ENCODE data around the gene MARK1. TPM values are rescaled to one million over a fixed set of nuclear protein-coding genes. Genes with fewer than 3 reads are reported as not detected.

The MARK1 gene
- total RNA-seq, 1 donor = 0.72 TPM

- Histone ChIP-seq H3K4me3 (ENCODE audit: insufficient read depth, low read length) (no peak overlapping the region), H3K27me3 (ENCODE audit: insufficient read depth, low read length) (no peaks in the 10 kb centered on the region), H3K36me3 (ENCODE audit: insufficient read depth, low read length) (no peaks in the 10 kb centered on the region), H3K4me1 (ENCODE audit: insufficient read depth, low read length) (no peaks in the 10 kb centered on the region), H2AFZ (ENCODE audit: low read length) (no peak overlapping the region), H3K4me2 (ENCODE audit: insufficient read depth, low read length) (no peak overlapping the region), H3K9me3 (ENCODE audit: low read depth, low read length) (no peaks in the 10 kb centered on the region), H3K79me2 (ENCODE audit: insufficient read depth, low read length) (no peaks in the 10 kb centered on the region), H3K27ac (ENCODE audit: low read depth, low read length) (no peak overlapping the region), H4K20me1 (ENCODE audit: insufficient read depth, low read length) (no peaks in the 10 kb centered on the region)
- DNase-seq (ENCODE audit: insufficient read length, low spot score, missing footprints) = no peak
- TF ChIP-seq CTCF (IDR thresholded peaks at IDR 0.05; ENCODE audit: extremely low read depth, low read depth, low read length) = no peak
Measured at GRCh38 chr1:220616836-220617235, 88.9 kb downstream of the MARK1 start.

- no peak for TF ChIP-seq CTCF (IDR thresholded peaks at IDR 0.05; ENCODE audit: extremely low read depth, low read depth, low read length)
- H3K27ac ChIP-seq (ENCODE audit: low read depth, low read length) = no peak overlapping the region
- no peak for DNase-seq (ENCODE audit: insufficient read length, low spot score, missing footprints)
- H2AFZ ChIP-seq (ENCODE audit: low read length) = no peak overlapping the region
- no peak overlapping the region for H3K4me2 ChIP-seq (ENCODE audit: insufficient read depth, low read length)
- H3K27me3 ChIP-seq (ENCODE audit: insufficient read depth, low read length) = no peaks in the 10 kb centered on the region
- H3K4me3 ChIP-seq (ENCODE audit: insufficient read depth, low read length) = no peak overlapping the region
- no peaks in the 10 kb centered on the region for H4K20me1 ChIP-seq (ENCODE audit: insufficient read depth, low read length)
- H3K36me3 ChIP-seq (ENCODE audit: insufficient read depth, low read length) = no peaks in the 10 kb centered on the region
- no peaks in the 10 kb centered on the region for H3K9me3 ChIP-seq (ENCODE audit: low read depth, low read length)
- no peaks in the 10 kb centered on the region for H3K4me1 ChIP-seq (ENCODE audit: insufficient read depth, low read length)
- H3K79me2 ChIP-seq (ENCODE audit: insufficient read depth, low read length) = no peaks in the 10 kb centered on the region
Measured at GRCh38 chr1:220628431-220628830, 100.5 kb downstream of the MARK1 start.

- Histone ChIP-seq H3K27ac (ENCODE audit: low read depth, low read length) (no peak overlapping the region), H3K36me3 (ENCODE audit: insufficient read depth, low read length) (no peaks in the 10 kb centered on the region)
Measured at GRCh38 chr1:220631238-220631815, 103.4 kb downstream of the MARK1 start.

GRCh38 chr1:220637759-220638158 lies 109.8 kb downstream of the MARK1 start:
- H3K36me3 ChIP-seq (ENCODE audit: insufficient read depth, low read length) = no peaks in the 10 kb centered on the region
- no peaks in the 10 kb centered on the region for H4K20me1 ChIP-seq (ENCODE audit: insufficient read depth, low read length)
- no peak for TF ChIP-seq CTCF (IDR thresholded peaks at IDR 0.05; ENCODE audit: extremely low read depth, low read depth, low read length)
- no peak overlapping the region for H3K27ac ChIP-seq (ENCODE audit: low read depth, low read length)
- H3K9me3 ChIP-seq (ENCODE audit: low read depth, low read length) = no peaks in the 10 kb centered on the region
- H3K4me1 ChIP-seq (ENCODE audit: insufficient read depth, low read length) = no peaks in the 10 kb centered on the region
- H3K79me2 ChIP-seq (ENCODE audit: insufficient read depth, low read length) = no peaks in the 10 kb centered on the region
- H3K27me3 ChIP-seq (ENCODE audit: insufficient read depth, low read length) = no peaks in the 10 kb centered on the region
- no peak overlapping the region for H2AFZ ChIP-seq (ENCODE audit: low read length)
- H3K4me2 ChIP-seq (ENCODE audit: insufficient read depth, low read length) = no peak overlapping the region
- no peak overlapping the region for H3K4me3 ChIP-seq (ENCODE audit: insufficient read depth, low read length)
- DNase-seq (ENCODE audit: insufficient read length, low spot score, missing footprints) = no peak

More at GRCh38 chr1:220631238-220631815, 103.4 kb downstream of the MARK1 start:
- Histone ChIP-seq H3K27me3 (ENCODE audit: insufficient read depth, low read length) (no peaks in the 10 kb centered on the region), H2AFZ (ENCODE audit: low read length) (no peak overlapping the region), H3K4me3 (ENCODE audit: insufficient read depth, low read length) (no peak overlapping the region), H3K4me2 (ENCODE audit: insufficient read depth, low read length) (no peak overlapping the region), H3K4me1 (ENCODE audit: insufficient read depth, low read length) (no peaks in the 10 kb centered on the region), H3K9me3 (ENCODE audit: low read depth, low read length) (no peaks in the 10 kb centered on the region), H3K79me2 (ENCODE audit: insufficient read depth, low read length) (no peaks in the 10 kb centered on the region), H4K20me1 (ENCODE audit: insufficient read depth, low read length) (no peaks in the 10 kb centered on the region)
- TF ChIP-seq CTCF (IDR thresholded peaks at IDR 0.05; ENCODE audit: extremely low read depth, low read depth, low read length) = no peak
- no peak for DNase-seq (ENCODE audit: insufficient read length, low spot score, missing footprints)

Data from osteoblast (primary cell).